AG09309 (cell line): Measurements from ENCODE around the gene SGCB.
A peak's percentile ranks its signal among the peaks of the same experiment; 100 is the strongest.

ENCODE experiments used
- DNase-seq: peaks from one replicate; pipeline ENCODE4 v3.0.0-alpha.2; 2010; ENCODE audit warnings: low read depth
- H3K4me3 ChIP-seq: 2 replicates; pipeline ENCODE4 v1.5.1; 2011; ENCODE audit warnings: mild to moderate bottlenecking, low read depth, low read length, moderate library complexity; ENCODE audit not compliant: control insufficient read depth
- CTCF ChIP-seq: IDR thresholded peaks from 2 replicates; pipeline ENCODE4 v1.5.1; 2011; ENCODE audit warnings: mild to moderate bottlenecking, low read depth, low read length, inconsistent platforms; ENCODE audit not compliant: insufficient read depth, control insufficient read depth; ENCODE audit errors: missing control alignments

SGCB gene

GRCh38 chr4:52051615-52052474 is 13.7 kb upstream of the SGCB start:
- DNase-seq, result peak; percentile 67
- peak overlapping the region; percentile 92 for H3K4me3 ChIP-seq
- no peak for TF ChIP-seq CTCF

DNA sequence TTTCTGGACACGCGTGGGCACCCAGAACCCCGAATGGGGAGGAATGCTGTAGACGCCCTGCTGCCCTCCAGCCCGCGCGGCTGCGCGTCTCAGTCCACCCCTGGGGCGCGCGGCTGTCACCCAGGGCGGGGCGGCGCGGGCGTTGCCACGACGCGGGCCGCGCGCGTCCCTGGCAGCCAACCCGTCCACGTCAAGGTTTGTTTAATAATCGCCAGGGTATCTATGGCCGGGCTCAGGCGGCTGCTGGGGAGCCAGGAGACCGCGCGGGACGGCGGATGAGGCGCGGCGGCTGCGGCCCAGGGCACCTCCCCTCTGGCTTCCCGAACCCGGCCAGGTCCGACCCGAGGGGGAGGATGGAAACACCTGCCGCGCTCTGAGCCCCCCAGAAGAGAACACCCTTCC is 13.1 kb upstream of the SGCB start, which contains the start of gene SPATA18:
TSS of gene SPATA18 (plus strand) at position 92 of the 402 bp plus-strand sequence. CDS start 401 bp downstream, outside the sequence.
- no peak for TF ChIP-seq CTCF
- DNase-seq, result no peak
- H3K4me3 ChIP-seq, result peak within 1 kb of the TSS; percentile 92

DNA sequence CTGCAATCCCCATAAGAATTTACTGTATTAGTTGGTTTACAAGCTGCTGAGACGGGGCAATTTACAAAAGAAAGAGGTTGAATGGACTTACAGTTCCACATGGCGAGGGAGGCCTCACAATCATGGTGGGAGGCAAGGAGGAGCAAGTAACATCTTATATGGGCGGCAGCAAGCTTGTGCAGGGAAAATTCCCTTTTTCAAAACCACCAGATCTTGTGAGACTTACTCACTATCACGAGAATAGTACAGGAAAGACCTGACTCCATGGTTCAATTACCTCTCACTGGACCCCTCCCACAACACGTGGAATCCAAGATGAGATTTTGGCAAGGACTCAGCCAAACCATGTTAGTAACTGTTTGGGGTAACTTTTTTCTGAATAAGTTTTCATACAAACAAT is 11.2 kb upstream of the SGCB start:
- DNase-seq, result no peak
- H3K4me3 ChIP-seq, result no peak overlapping the region
- TF ChIP-seq CTCF, result no peak

DNA sequence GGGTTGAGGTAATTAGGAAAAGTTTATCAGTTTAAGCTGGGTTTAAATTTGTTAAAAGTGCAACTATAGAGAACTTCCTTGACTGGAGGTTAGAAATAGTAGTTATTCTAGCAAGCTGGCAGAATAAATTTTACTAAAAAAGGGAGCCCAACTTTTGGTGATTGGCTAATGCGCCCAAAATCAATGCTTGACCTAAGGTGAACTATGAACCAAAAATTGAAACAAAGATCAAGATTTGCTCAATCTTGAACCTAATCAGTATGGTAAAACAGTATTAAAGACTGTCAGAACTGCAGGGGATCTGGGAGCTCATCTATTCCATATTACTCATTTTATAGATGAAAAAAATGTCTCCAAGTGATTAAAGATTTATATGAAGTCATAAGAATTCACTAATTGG is 6.9 kb upstream of the SGCB start:
- H3K4me3 ChIP-seq, result no peak overlapping the region
- TF ChIP-seq CTCF, result no peak
- no peak for DNase-seq

DNA sequence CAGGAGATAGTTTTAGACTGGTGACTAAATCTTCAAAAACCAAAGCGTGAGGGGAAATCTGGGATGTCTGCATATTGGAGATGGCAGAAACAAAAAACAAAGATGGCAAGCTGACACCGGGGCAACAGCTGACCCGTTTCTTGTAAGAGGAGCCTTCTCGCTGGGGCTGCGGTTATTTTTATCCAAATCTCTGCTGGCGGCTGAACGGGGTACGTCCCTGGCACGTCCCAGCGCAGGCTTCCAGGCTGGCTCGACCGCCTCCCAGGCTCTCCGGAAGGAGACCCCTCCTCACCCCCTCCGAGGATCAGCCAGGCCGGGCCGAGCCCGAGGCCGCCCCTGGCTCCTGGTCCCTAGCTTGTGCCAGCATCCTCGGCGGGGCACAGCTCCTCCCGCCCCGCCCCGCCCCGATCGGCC is 403 bp downstream of the SGCB start:
- peak overlapping the region; percentile 80 for H3K4me3 ChIP-seq
- no peak for TF ChIP-seq CTCF
- DNase-seq, result no peak

DNA sequence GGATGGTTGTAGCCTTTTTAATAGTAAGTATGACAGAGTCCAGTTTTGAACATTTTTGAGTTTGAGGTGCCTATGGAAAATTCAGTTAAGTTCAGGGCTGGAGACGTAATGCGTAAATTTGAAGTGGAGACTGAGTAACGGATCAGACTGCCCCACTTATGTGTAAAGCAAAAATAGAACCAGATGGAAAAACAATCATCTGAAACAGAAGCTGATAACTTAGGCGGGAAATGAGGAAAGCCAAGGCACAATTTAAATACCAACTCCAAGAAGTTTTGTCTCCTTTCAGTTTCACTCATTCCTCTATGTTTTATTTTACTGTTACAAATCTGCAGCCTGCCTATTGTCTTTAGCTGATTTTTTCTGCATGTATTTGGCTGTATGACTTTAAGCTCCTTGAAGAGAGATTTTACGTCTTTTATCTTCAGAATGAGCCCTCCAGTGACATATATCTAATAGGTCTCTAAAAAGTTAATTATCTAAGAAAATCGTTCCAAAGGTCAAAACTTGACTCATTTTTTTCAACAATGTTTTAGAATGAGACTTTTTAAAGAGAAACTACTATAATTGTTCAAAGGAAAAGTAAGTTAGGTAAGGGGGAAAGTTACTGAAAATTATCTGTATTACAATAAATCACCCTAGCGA is 1.1 kb downstream of the SGCB start:
- TF ChIP-seq CTCF, result no peak
- no peak for DNase-seq
- peak overlapping the region; percentile 80 for H3K4me3 ChIP-seq
